ENCODE data around the gene NBAS. TPM values are rescaled to one million over a fixed set of nuclear protein-coding genes. Genes with fewer than 3 reads are reported as not detected.

Gene NBAS
- polyA plus RNA-seq, 2 of the 4 experiments (the other 2 are of a cell fraction) = 16.7 to 34.9 TPM

DNA sequence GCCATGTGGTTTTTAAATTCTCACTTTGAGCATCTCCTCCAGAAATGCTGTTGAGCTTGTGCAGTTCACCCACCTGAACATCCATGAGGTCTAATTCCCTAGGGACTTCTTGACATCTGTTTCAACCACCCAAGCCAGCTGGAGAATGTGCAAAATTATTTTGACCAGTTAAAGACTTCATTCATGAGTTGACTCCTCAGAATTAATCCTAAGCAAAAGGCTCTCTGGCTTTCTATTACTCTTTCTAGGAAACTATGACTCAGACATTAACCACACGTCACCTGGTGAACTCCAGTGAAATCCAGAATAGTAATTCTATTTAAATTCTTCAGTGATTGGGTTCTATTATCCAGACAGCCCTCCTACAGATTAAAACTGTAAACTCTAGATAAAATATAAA, 247.5 kb downstream of the NBAS start:
- ATAC-seq = no peak
- no peak for DNase-seq (ENCODE audit: low read depth in 1 of 2, low spot score in 1 of 2)
- Histone ChIP-seq H3K27ac (no peak overlapping the region), H3K4me2 (no peak overlapping the region), H3K9me3 (peaks cover 6% of the 10 kb centered on the region; the same call in 1 of the 3 replicates), H3K4me1 (no peaks in the 10 kb centered on the region), H3K4me3 (no peak overlapping the region)
- 89% methylated on average over 1 of the region's 1 CpG for WGBS (ENCODE audit: missing lambda C conversion rate)
- CTCF ChIA-PET = interaction anchor here (1.1 kb wide), 1 partner anchor 40 kb away, joined by 3 read pairs; no protein-coding TSS in a partner anchor
- FAIRE-seq = no peak
- POLR2A ChIA-PET = no interaction called here
- TF ChIP-seq MAZ (IDR thresholded peaks at IDR 0.05; ENCODE audit: borderline replicate concordance, low read depth, low read length) (no peak), RFX5 (IDR thresholded peaks at IDR 0.05) (no peak), FOXS1 (CRISPR knock-in tag; IDR thresholded peaks at IDR 0.05) (no peak), CHD2 (IDR thresholded peaks at IDR 0.05; ENCODE audit: low read length, partially characterized antibody) (no peak), SMC3 (IDR thresholded peaks at IDR 0.05) (no peak), CEBPB (IDR thresholded peaks at IDR 0.05) (no peak), NFE2L2 (conservative IDR thresholded peaks at IDR 0.05; ENCODE audit: low read length) (no peak), ESRRA (IDR thresholded peaks at IDR 0.05; ENCODE audit: borderline replicate concordance, low read length) (no peak), PHF8 (IDR thresholded peaks at IDR 0.05; ENCODE audit: borderline replicate concordance, low read depth) (no peak), JUN (IDR thresholded peaks at IDR 0.05) (no peak), RARB (CRISPR knock-in tag; IDR thresholded peaks at IDR 0.05) (no peak), EHF (CRISPR knock-in tag; IDR thresholded peaks at IDR 0.05) (no peak), HOXB13 (CRISPR knock-in tag; IDR thresholded peaks at IDR 0.05; ENCODE audit: low read depth) (no peak), EP300 (IDR thresholded peaks at IDR 0.05) (no peak), TFCP2L1 (CRISPR knock-in tag; IDR thresholded peaks at IDR 0.05) (no peak)
- TF ChIP-seq, protein P1, sequence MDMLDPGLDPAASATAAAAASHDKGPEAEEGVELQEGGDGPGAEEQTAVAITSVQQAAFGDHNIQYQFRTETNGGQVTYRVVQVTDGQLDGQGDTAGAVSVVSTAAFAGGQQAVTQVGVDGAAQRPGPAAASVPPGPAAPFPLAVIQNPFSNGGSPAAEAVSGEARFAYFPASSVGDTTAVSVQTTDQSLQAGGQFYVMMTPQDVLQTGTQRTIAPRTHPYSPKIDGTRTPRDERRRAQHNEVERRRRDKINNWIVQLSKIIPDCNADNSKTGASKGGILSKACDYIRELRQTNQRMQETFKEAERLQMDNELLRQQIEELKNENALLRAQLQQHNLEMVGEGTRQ (IDR thresholded peaks at IDR 0.05) = no peak
- TF ChIP-seq, protein P2, sequence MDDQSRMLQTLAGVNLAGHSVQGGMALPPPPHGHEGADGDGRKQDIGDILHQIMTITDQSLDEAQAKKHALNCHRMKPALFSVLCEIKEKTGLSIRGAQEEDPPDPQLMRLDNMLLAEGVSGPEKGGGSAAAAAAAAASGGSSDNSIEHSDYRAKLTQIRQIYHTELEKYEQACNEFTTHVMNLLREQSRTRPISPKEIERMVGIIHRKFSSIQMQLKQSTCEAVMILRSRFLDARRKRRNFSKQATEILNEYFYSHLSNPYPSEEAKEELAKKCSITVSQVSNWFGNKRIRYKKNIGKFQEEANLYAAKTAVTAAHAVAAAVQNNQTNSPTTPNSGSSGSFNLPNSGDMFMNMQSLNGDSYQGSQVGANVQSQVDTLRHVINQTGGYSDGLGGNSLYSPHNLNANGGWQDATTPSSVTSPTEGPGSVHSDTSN (IDR thresholded peaks at IDR 0.05) = no peak
- TF ChIP-seq, protein P3, sequence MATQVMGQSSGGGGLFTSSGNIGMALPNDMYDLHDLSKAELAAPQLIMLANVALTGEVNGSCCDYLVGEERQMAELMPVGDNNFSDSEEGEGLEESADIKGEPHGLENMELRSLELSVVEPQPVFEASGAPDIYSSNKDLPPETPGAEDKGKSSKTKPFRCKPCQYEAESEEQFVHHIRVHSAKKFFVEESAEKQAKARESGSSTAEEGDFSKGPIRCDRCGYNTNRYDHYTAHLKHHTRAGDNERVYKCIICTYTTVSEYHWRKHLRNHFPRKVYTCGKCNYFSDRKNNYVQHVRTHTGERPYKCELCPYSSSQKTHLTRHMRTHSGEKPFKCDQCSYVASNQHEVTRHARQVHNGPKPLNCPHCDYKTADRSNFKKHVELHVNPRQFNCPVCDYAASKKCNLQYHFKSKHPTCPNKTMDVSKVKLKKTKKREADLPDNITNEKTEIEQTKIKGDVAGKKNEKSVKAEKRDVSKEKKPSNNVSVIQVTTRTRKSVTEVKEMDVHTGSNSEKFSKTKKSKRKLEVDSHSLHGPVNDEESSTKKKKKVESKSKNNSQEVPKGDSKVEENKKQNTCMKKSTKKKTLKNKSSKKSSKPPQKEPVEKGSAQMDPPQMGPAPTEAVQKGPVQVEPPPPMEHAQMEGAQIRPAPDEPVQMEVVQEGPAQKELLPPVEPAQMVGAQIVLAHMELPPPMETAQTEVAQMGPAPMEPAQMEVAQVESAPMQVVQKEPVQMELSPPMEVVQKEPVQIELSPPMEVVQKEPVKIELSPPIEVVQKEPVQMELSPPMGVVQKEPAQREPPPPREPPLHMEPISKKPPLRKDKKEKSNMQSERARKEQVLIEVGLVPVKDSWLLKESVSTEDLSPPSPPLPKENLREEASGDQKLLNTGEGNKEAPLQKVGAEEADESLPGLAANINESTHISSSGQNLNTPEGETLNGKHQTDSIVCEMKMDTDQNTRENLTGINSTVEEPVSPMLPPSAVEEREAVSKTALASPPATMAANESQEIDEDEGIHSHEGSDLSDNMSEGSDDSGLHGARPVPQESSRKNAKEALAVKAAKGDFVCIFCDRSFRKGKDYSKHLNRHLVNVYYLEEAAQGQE (IDR thresholded peaks at IDR 0.05) = no peak
- TF ChIP-seq, protein P4, sequence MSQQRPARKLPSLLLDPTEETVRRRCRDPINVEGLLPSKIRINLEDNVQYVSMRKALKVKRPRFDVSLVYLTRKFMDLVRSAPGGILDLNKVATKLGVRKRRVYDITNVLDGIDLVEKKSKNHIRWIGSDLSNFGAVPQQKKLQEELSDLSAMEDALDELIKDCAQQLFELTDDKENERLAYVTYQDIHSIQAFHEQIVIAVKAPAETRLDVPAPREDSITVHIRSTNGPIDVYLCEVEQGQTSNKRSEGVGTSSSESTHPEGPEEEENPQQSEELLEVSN (IDR thresholded peaks at IDR 0.05; ENCODE audit: borderline replicate concordance, low read depth) = no peak
- TF ChIP-seq, protein P5, sequence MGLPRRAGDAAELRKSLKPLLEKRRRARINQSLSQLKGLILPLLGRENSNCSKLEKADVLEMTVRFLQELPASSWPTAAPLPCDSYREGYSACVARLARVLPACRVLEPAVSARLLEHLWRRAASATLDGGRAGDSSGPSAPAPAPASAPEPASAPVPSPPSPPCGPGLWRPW (IDR thresholded peaks at IDR 0.05) = no peak

DNA sequence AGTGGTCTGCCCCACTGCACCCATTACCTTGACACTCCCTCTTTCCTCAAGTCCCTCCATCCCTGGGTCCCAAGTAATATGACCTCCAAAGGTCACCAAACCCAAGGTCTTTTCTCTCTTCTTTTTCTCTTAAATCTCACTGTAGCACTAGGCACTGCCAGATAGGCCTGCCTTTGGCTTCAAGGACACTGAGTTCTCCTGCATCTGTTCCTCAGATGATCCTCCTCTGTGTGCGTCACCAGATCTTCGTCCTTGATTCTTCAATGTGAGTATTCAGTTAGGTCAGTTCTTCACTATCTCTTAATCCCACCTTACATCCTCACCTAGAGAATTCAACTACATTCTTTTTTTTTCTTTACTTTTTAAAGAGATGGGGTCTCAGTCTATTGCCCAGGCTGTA, 249.2 kb downstream of the NBAS start:
- ChIA-PET CTCF (no interaction called here), POLR2A (no interaction called here)
- DNase-seq (ENCODE audit: low read depth in 1 of 2, low spot score in 1 of 2) (no peak), FAIRE-seq (no peak), ATAC-seq (no peak)
- Histone ChIP-seq H3K4me1 (no peaks in the 10 kb centered on the region), H3K4me3 (no peak overlapping the region), H3K27ac (no peak overlapping the region), H3K4me2 (no peak overlapping the region), H3K9me3 (no peaks in the 10 kb centered on the region)
- TF ChIP-seq POLR2AphosphoS2 (conservative IDR thresholded peaks at IDR 0.05; ENCODE audit: low read length) (no peak), CBX8 (IDR thresholded peaks at IDR 0.05) (no peak), ZC3H11A (IDR thresholded peaks at IDR 0.05) (no peak), KDM5A (IDR thresholded peaks at IDR 0.05) (no peak), ZNF302 (CRISPR knock-in tag; IDR thresholded peaks at IDR 0.05) (no peak), RCOR1 (IDR thresholded peaks at IDR 0.05; ENCODE audit: low read depth, low read length) (no peak), NFE2L2 (conservative IDR thresholded peaks at IDR 0.05; ENCODE audit: low read length) (no peak), NPAS2 (CRISPR knock-in tag; IDR thresholded peaks at IDR 0.05; ENCODE audit: borderline replicate concordance) (no peak), HEYL (CRISPR knock-in tag; IDR thresholded peaks at IDR 0.05) (no peak), POLR2A (IDR thresholded peaks at IDR 0.05; ENCODE audit: low read length) (no peak)
- TF ChIP-seq, protein P6, sequence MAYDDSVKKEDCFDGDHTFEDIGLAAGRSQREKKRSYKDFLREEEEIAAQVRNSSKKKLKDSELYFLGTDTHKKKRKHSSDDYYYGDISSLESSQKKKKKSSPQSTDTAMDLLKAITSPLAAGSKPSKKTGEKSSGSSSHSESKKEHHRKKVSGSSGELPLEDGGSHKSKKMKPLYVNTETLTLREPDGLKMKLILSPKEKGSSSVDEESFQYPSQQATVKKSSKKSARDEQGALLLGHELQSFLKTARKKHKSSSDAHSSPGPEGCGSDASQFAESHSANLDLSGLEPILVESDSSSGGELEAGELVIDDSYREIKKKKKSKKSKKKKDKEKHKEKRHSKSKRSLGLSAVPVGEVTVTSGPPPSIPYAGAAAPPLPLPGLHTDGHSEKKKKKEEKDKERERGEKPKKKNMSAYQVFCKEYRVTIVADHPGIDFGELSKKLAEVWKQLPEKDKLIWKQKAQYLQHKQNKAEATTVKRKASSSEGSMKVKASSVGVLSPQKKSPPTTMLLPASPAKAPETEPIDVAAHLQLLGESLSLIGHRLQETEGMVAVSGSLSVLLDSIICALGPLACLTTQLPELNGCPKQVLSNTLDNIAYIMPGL (CRISPR knock-in tag; IDR thresholded peaks at IDR 0.05; ENCODE audit: borderline replicate concordance) = no peak
- TF ChIP-seq, protein P5 (IDR thresholded peaks at IDR 0.05) = no peak
- 96% methylated on average over 2 of the region's 2 CpGs for WGBS (ENCODE audit: missing lambda C conversion rate)

Measured in A549 (cell line).